Astrocyte (in vitro differentiated cells and primary cell): ENCODE results near the gene HNRNPA2B1.
"Not testable (repeated sequence)": the region's sequence is repeated elsewhere in the genome, so short reads cannot be mapped to it uniquely, and the experiment has no call there.

Source experiments
- CTCF ChIP-seq: IDR thresholded peaks from 2 replicates; pipeline ENCODE4 v1.5.1; 2011; ENCODE audit warnings: low read depth, mild to moderate bottlenecking, inconsistent platforms, low read length, moderate library complexity; ENCODE audit not compliant: insufficient read depth
- EZH2 ChIP-seq: IDR thresholded peaks from 2 replicates; pipeline ENCODE4 v1.6.1; 2012; ENCODE audit warnings: mild to moderate bottlenecking, low read length, inconsistent platforms; ENCODE audit not compliant: insufficient read depth

DNA sequence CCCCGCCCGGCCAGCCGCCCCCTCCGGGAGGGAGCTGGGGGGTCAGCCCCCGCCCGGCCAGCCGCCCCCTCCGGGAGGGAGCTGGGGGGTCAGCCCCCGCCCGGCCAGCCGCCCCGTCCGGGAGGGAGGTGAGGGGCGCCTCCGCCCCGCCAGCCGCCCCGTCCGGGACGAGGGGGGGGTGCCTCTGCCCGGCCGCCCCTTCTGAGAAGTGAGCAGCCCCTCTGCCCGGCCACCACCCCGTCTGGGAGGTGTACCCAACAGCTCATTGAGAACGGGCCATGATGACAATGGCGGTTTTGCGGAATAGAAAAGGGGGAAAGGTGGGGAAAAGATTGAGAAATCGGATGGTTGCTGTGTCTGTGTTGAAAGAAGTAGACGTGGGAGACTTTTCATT lies 52.2 kb downstream of the HNRNPA2B1 start:
- TF ChIP-seq CTCF, EZH2: not testable (repeated sequence)
